K562 (cell line): ENCODE results near the gene ENKUR. TPM values are rescaled to one million over a fixed set of nuclear protein-coding genes. Genes with fewer than 3 reads are reported as not detected.
A peak's percentile ranks its signal among the peaks of the same experiment; 100 is the strongest.

ENCODE experiments used
- CEBPB ChIP-seq: fragments of 450-650 bp; IDR thresholded peaks from 2 replicates; pipeline ENCODE4 v1.6.1; 2016; ENCODE audit warnings: missing genetic modification characterization, missing compliant biosample characterization
- HMGN3 ChIP-seq: IDR thresholded peaks from 2 replicates; pipeline ENCODE4 v1.6.1; 2011; ENCODE audit warnings: borderline replicate concordance, low read depth, mild to moderate bottlenecking, mixed read lengths, low read length; ENCODE audit not compliant: insufficient read length; ENCODE audit errors: extremely low read depth
- MAFF ChIP-seq: IDR thresholded peaks from 2 replicates; pipeline ENCODE4 v1.6.1; 2012; ENCODE audit warnings: low read length, improper control_type of control experiment
- MCM2 ChIP-seq: fragments of 450-650 bp; IDR thresholded peaks from 2 replicates; pipeline ENCODE4 v1.6.1; 2017; ENCODE audit warnings: low read depth, mild to moderate bottlenecking
- MEF2D ChIP-seq: conservative IDR thresholded peaks from 2 replicates; pipeline ENCODE4 v1.6.1; 2016; ENCODE audit warnings: low read depth, missing genetic modification characterization, missing compliant biosample characterization
- SMAD3 ChIP-seq: fragments of 450-650 bp; formaldehyde crosslinking; conservative IDR thresholded peaks from 2 replicates; pipeline ENCODE4 v1.4.0; 2020; ENCODE audit warnings: mild to moderate bottlenecking
- ZNF143 ChIP-seq: sonication (generic); formaldehyde crosslinking; IDR thresholded peaks from 2 replicates; pipeline ENCODE4 v1.9.0; 2022; ENCODE audit warnings: mild to moderate bottlenecking, missing genetic modification reagents
- ZNF766 ChIP-seq: fragments of 200-800 bp; sonication (Bioruptor generic); conservative IDR thresholded peaks from 2 replicates; pipeline ENCODE4 v1.6.1; 2016; ENCODE audit warnings: missing genetic modification characterization, missing compliant biosample characterization
- ZNF780A ChIP-seq: fragments of 250-450 bp; sonication (Bioruptor Pico); IDR thresholded peaks from 2 replicates; pipeline ENCODE4 v1.5.0; 2021; ENCODE audit warnings: mild to moderate bottlenecking
- polyA plus RNA-seq, 8 experiments: library from polyadenylated mRNA; depleted of rRNA in 4 of 8; stranded (reverse) in 5 of 8; unstranded in 3 of 8; fragments of >200 nt; fragmentation: Nextera tagmentation in 2 of 8; fragmentation: Illumina TruSeq in 1 of 8; extraction: Ambion mirVana in 2 of 8; extraction: Trizol in 1 of 8; gene quantifications; 2 replicates each; pipeline versions ENCODE4 v1.2.1 to v1.2.3, GENCODE V29; 2011 to 2014; ENCODE audit warnings: inconsistent platforms in 1 of 8, missing spikeins in 1 of 8
- total RNA-seq, 7 experiments: library from RNA; depleted of rRNA in 6 of 7; stranded (reverse); fragments of >200 nt in 6 of 7; fragmentation: Illumina TruSeq in 2 of 7; extraction: Trizol in 2 of 7; gene quantifications; 2 replicates each; pipeline versions ENCODE4 v1.2.1 to v1.2.3, GENCODE V29; 2011 to 2021; ENCODE audit warnings: low replicate concordance in 1 of 7
- TF ChIP-seq, protein P1 (sequence below): fragments of 450-650 bp; IDR thresholded peaks from 2 replicates; pipeline ENCODE4 v1.6.1; 2016; ENCODE audit warnings: low read depth, mild to moderate bottlenecking, moderate library complexity
- TF ChIP-seq, protein P2 (sequence below), 2 experiments: fragments of 450-650 bp; IDR thresholded peaks; 2 replicates each; pipeline ENCODE4 v1.6.1; 2016

Gene ENKUR
- total and polyA plus RNA-seq, 9 of the 15 experiments (the other 6 are each of a cell fraction or from before 2014, with no cell fraction given), result 0.06 to 0.46 (median 0.20) TPM

- TF ChIP-seq MCM2 (no peak), MEF2D (tag) (no peak), CEBPB (tag) (peak; percentile 14; the same call in 1 of the 2 replicates), HMGN3 (no peak), MAFF (peak; percentile 45; the same call in 1 of the 2 replicates), ZNF780A (no peak), ZNF766 (CRISPR knock-in tag) (no peak), ZNF143 (CRISPR knock-in tag) (no peak), SMAD3 (no peak)
- TF ChIP-seq, protein P1, sequence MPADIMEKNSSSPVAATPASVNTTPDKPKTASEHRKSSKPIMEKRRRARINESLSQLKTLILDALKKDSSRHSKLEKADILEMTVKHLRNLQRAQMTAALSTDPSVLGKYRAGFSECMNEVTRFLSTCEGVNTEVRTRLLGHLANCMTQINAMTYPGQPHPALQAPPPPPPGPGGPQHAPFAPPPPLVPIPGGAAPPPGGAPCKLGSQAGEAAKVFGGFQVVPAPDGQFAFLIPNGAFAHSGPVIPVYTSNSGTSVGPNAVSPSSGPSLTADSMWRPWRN, result no peak
- TF ChIP-seq, protein P2, sequence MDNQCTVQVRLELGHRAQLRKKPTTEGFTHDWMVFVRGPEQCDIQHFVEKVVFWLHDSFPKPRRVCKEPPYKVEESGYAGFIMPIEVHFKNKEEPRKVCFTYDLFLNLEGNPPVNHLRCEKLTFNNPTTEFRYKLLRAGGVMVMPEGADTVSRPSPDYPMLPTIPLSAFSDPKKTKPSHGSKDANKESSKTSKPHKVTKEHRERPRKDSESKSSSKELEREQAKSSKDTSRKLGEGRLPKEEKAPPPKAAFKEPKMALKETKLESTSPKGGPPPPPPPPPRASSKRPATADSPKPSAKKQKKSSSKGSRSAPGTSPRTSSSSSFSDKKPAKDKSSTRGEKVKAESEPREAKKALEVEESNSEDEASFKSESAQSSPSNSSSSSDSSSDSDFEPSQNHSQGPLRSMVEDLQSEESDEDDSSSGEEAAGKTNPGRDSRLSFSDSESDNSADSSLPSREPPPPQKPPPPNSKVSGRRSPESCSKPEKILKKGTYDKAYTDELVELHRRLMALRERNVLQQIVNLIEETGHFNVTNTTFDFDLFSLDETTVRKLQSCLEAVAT (IDR thresholded peaks at IDR 0.05), result no peak
Measured at GRCh38 chr10:24993237-24993958, 22.6 kb downstream of the ENKUR start (continued).
